Stimulated activated CD8-positive, alpha-beta memory T cell treated with anti-CD3 and anti-CD28 coated beads, Interleukin-15, amount 100 ng/mL, for 48 hours (primary cell): Measurements from ENCODE around the gene ABTB2.

Experiments used
- DNase-seq, 2 donors: peaks; one replicate each; pipeline ENCODE4 v3.0.0-alpha.2; 2020; ENCODE audit warnings: low read depth in 2 of 2

Gene ABTB2

DNA sequence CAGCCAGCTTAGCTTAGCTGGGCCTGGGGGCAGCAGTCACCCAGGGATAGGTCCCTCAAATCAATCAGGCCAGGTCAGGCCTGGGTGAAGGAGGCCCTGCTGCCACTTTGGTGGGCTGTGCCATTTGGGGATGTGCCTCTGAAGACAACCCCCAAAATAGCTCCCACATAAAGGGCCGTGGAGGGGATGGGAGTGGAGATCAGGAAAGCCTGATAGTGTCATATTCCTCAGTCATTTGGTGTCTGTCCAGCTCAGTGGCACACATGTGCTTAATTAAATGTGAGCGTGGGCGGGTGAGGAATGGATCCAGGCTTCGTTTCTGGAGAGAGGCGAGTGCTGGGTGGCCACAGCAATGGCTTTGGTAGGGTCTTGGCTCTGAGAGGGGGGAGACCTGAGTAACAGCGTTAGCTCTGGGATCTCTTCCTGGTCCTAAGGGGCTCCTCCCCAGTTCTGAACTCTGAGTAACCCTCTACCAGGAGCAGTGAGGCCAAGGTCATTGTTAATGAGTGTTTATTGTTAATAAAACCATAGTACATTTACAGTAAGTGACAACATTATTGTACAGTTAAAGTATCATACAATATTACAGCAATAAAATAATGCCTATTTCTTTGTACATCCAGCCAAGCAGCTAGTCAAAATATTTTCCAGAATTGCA, 207.2 kb downstream of the ABTB2 start:
- no peak for DNase-seq

DNA sequence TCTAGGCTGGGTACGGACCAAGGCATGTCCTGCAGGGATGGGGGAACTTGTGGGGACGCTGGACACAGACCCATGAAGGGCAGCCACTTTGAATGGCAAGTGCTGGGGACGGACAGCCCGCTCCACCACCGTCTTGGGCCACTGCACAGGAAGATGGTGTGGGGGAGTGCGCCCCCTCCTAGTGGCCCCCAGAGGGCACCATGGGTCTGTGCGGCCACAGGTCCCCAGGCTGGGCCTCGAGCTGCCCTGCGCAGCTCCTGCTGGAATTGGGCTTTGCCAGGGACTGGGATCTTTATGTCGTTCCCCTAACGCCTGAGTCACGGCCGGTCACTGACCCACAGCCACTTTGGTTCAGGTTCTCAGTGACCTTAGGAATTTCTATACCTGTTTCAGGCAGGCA, 208.0 kb downstream of the ABTB2 start:
- no peak for DNase-seq

DNA sequence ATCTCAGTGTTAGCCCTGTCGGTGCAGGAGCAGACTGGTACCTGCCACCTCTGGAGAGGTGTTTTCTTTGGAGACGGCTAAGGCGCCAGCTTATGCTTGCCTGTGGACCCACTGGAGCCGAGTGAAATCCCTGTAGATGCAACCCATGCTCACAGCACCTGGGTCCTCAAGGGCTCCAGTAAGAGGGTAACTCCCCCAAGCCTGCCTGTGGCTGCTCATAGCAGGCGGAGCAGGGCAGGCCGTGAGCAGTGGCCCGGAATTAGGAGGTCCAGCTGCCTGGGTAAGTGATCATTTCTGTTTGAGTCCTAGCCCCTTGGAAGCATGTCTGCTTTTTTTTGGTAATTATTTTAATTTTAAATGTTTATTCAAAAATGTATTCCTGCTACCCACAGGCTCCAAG, 208.5 kb downstream of the ABTB2 start:
- DNase-seq = no peak

GRCh38 chr11:34148504-34149165, 209.2 kb downstream of the ABTB2 start:
- DNase-seq = no peak

GRCh38 chr11:34147581-34147980, 210.2 kb downstream of the ABTB2 start:
- no peak for DNase-seq

GRCh38 chr11:34146866-34147265, 210.9 kb downstream of the ABTB2 start:
- DNase-seq = no peak

- no peak for DNase-seq
Measured at GRCh38 chr11:34146411-34146810, 211.4 kb downstream of the ABTB2 start.

DNA sequence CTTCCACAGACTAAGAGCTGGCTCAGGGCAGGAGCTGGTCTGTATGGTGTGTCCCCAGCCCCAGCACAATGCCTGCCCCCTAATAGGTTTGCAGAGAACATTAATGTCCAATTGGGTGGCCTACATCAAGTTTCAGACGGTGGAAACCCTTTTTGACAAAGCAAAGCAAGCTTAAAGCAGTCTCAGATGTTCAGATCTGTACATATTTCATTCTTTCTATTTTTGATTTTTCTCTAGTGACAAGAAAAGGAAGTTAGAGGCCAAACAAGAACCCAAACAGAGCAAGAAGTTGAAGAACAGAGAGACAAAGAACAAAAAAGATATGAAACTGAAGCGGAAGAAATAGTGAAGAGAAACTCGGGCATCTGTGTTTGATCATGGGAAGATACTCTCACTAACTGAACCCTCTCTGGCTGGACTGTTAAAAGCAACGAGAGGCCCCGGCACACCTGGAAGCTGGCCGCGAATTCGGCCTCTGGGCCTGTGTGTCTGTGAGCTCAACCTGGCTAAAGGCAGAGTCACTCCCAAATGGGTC, 211.9 kb downstream of the ABTB2 start:
- DNase-seq = no peak

GRCh38 chr11:34145073-34145472, 212.7 kb downstream of the ABTB2 start:
- no peak for DNase-seq

DNA sequence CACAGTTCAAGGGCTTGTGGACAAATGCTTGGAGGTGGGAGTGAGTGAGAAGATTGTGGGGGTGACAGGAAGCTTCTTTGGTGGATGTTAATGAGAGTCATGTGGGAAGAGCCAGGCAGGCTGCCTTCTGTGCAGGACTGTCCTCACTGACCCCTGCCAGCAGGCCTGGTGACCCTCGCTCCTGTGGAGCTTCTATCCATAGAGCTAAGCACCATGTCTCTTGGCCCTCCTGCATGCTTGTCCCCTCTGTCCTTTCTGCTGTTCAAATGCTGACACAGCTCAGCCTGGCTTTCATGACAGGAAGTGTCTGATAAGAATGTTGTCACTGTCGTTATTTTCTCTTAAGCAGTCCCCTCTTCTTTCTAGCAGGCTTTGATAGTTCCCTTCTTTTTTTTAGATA, 214.8 kb downstream of the ABTB2 start:
- no peak for DNase-seq

DNA sequence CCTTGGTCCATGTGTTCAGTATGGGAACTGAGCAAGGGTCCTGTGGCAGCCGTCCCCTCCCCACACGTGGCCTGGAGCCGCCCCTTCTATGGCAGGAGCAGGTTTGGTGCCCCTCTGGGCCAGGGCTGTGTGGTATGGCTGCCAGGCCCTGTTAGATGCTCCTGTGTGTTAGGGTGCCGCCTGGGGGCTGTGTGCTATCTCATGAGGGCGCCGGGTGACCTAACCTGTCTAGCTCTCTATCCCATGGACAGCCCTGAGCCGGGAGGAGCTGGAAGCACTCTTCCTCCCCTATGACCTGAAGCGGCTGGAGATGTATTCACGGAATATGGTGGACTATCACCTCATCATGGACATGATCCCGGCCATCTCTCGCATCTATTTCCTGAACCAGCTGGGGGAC, 217.7 kb downstream of the ABTB2 start:
- DNase-seq = no peak

DNA sequence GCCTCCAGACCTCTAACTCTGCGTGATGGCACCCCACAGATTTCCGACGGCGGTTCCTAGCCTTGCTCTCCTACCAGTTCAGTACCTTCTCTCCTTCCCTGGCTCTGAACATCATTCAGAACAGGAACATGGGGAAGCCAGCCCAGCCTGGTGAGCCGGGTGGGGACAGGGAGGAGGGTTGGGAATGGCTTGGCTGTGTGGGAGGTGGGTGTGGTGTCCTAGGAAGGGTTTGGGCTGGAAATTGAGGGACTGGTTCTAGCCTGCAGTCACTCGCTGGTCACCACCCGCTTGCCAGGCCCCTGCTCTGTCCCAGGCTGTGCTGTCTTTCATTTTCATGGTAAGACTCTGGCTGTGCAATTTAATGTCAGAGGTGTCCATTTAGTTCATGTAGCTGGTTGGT, 218.5 kb downstream of the ABTB2 start:
- no peak for DNase-seq

DNA sequence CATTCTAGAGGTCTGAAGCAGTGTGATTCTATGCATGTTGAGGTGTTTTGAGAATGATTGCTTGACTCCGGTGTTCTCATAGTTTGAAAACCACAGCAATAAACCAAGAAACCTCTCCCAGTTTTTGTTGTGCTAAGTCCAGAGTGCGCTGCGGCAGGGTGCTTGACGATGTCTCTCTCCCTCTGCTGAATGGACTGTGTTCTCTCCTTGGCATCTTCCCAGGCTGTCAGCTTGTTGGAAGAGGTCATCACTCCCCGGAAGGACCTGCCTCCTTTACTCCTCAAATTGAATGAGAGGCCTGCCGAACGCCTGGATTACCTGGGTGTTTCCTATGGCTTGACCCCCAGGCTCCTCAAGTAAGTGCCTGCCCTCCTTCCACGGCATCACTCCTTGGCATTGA, 221.4 kb downstream of the ABTB2 start:
- no peak for DNase-seq

GRCh38 chr11:34135439-34135838, 222.4 kb downstream of the ABTB2 start:
- no peak for DNase-seq

DNA sequence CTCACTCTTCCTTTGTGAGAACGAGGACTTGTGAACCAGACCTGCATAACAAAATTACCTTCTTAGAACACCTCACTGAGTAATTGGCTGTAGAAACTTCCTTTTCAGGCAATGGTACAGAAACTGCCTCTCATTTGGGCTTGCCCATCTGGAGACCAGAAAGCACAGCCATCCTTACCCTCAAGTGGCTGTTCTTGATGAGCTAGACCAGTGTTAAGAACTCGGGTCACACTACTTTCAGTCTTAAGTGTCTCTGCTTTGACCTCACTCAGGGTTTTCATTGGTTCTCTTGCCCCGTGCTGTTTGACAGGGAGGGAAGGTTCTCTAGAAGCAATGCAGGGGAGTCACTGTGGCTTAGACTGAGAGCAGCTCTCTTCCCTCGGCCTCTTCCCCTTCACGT, 223.0 kb downstream of the ABTB2 start:
- no peak for DNase-seq

DNA sequence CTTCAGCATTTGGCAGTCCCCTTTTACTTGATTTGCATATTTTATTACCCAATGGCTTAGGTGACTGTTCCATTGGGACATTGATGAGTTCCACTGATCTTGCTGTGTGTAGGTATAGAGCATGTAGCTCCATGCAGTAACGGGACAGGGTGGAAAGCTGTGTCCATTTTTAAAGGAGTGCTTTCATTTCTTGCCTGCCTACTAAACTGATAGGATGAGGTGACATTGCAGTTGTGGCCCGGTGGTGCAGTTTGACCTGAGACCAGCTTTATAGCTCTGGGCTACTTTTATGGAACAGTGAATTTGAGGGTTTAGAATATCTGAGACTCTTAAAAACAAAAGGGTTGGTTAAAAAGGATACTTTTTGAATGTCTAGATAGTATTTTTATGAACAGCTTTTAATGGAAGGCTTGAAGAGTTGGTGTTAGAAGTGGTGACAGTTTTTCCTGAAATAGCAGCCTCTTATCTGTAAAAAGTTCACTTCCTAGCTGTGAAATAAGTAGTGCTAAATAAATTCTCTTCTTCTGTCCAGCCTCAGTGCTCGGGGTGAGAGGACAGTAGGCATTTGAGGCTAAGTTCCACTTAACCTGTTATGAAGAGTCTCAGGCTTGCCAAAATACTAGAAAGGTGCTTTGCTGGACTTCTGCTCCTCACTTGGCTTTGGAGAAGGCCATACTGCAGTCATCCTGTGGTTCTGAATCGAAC, 225.4 kb downstream of the ABTB2 start:
- DNase-seq = no peak

DNA sequence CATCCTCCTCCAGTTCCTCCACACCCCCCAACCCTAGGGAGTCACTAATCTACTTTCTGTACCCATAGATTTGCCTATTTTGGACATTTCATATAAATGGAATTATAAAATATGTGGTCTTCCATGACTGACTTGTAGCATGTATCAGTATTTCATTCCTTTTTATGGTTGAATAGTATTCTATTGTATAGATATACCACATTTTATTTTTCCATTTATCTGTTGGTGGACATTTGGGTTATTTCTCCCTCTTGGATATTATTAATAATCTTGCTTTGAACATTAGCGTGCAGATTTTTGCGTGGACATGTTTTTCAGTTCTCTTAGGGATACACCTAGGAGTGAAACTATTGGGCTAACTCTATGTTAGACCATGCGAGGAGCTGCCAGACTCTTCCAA, 229.0 kb downstream of the ABTB2 start:
- no peak for DNase-seq

DNA sequence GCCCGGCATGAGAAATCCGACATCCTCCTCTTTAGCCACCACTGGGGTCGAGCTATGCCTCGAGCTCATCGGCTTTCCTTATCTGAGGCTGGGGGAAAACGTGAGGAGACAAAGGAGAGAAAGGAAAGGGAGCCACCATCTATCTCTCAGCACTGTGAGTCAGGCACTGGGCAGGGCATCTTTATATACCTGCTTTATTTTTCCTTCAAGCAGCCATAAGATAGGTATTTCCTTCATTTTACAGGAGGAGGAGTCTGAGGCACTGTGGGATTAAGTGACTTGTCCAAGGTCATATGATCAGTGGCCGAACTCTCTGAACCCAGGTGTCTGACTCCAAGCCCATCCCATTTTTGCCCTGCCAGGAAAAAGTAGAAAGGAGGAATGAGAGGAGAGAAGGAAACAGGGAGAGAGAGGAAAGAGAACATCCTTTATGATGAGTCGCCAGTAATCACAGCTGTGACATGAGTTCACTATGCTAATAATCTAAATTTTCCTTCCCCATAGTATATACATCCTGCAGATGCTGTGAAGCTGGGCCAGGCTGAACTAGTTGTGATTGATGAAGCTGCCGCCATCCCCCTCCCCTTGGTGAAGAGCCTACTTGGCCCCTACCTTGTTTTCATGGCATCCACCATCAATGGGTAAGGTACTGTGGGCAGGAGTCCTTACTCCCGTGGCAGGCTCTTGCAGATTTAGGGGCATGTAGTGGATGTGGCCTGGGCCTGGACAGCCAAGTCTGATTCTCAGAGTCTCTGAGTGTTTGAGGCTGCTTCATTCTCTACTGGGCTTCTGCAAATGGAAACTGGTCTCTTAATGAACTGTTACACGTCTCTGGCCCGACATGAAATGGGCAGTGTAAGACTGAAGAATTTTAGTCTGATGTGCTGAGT, 230.6 kb downstream of the ABTB2 start:
- DNase-seq = no peak

GRCh38 chr11:34124885-34125668, 232.7 kb downstream of the ABTB2 start:
- DNase-seq = no peak

DNA sequence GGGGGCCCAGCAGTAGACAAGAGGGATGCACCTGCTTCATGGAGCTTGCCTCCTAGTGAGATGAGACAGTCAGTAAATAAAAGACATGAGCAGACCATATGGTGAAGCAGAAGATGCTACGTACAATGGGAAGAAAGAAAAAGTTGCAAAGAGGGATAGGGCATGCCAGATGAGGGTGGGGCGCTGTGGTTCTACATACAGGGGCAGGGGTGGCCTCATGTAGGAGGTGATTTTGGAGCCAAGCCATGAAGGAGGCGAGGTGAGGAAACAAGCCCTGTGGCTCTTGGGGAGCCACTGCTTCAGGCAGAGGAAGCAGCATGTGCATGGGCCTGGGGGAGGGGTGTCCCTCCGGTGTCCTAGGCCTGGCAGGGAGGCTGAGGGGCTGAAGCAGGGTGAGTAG, 237.2 kb downstream of the ABTB2 start:
- DNase-seq = no peak

DNA sequence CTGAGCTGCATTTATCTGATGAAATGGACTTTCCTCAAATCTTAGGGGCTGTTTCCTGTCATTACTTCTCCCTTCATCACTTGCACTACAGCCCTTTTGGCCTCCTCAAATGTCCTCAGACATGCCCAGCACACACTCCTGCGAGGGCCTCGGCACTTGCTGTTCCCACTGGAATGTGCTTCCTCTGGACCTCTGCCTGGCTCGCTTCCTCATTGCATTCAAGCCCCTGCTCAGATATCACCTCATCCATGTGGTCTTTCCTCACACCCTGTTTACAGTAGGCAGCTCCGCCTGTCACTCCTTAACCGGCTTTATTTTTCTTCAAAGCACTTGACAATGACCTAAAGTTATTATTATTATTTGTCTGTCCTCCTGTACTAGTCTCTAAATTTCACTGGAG, 243.3 kb downstream of the ABTB2 start:
- no peak for DNase-seq
